Fibroblast of mammary gland (primary cell): ENCODE measurements around the gene PRRG2.

Experiments used
- DNase-seq: peaks from one replicate; pipeline ENCODE4 v3.0.0-alpha.2; 2010; ENCODE audit warnings: low read depth
- H3K4me3 ChIP-seq: 2 replicates; pipeline ENCODE4 v1.5.1; 2011; ENCODE audit warnings: low read depth, mild to moderate bottlenecking, low read length, moderate library complexity; ENCODE audit not compliant: control insufficient read depth
- TF ChIP-seq, protein P1 (sequence below): conservative IDR thresholded peaks from 2 replicates; pipeline ENCODE4 v1.5.1; 2011; ENCODE audit warnings: low read depth, low read length, inconsistent platforms; ENCODE audit not compliant: control insufficient read depth, insufficient read depth

Gene PRRG2

DNA sequence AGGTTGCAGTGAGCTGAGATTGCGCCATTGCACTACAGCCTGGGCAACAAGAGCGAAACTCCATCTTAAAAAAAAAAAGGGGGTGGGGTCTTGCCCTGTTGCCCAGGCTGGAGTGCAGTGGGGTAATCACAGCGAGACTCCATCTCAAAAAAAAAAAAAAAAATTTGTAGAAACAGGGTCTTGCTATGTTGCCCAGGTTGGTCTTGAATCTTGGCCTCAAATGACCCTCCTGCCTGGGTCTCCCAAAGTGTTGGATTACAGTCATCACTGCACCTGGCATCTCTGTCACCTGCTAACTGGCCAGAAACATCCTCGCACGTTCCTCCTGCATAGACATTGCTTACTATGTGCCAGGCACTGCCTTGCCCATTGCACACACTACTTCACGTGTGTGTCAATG is 39.2 kb upstream of the PRRG2 start:
- no peak for DNase-seq
- H3K4me3 ChIP-seq = no peak overlapping the region
- TF ChIP-seq, protein P1, sequence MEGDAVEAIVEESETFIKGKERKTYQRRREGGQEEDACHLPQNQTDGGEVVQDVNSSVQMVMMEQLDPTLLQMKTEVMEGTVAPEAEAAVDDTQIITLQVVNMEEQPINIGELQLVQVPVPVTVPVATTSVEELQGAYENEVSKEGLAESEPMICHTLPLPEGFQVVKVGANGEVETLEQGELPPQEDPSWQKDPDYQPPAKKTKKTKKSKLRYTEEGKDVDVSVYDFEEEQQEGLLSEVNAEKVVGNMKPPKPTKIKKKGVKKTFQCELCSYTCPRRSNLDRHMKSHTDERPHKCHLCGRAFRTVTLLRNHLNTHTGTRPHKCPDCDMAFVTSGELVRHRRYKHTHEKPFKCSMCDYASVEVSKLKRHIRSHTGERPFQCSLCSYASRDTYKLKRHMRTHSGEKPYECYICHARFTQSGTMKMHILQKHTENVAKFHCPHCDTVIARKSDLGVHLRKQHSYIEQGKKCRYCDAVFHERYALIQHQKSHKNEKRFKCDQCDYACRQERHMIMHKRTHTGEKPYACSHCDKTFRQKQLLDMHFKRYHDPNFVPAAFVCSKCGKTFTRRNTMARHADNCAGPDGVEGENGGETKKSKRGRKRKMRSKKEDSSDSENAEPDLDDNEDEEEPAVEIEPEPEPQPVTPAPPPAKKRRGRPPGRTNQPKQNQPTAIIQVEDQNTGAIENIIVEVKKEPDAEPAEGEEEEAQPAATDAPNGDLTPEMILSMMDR = no peak

DNA sequence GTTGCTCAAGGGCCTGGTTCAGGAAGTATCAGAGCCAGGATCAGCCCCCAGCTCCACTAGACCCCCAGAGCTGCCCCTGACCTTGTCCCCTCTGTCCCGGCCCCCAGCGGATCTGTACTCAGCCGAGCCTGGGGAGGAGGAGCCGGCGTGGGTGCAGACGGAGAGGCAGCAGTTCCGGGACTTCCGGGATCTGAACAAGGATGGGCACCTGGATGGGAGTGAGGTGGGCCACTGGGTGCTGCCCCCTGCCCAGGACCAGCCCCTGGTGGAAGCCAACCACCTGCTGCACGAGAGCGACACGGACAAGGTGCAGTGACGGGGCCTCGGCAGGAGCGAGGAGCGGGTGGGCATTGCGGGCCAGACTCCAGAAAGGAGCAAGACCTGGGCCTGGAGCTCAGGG is 38.7 kb upstream of the PRRG2 start:
- TF ChIP-seq, protein P1 = no peak
- no peak overlapping the region for H3K4me3 ChIP-seq
- DNase-seq = no peak

DNA sequence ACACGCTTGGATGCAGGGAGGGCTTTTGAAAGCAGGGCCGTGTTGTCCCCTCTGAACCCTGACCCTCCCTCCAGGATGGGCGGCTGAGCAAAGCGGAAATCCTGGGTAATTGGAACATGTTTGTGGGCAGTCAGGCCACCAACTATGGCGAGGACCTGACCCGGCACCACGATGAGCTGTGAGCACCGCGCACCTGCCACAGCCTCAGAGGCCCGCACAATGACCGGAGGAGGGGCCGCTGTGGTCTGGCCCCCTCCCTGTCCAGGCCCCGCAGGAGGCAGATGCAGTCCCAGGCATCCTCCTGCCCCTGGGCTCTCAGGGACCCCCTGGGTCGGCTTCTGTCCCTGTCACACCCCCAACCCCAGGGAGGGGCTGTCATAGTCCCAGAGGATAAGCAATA is 38.1 kb upstream of the PRRG2 start:
- no peak overlapping the region for H3K4me3 ChIP-seq
- DNase-seq = no peak
- TF ChIP-seq, protein P1 = no peak

DNA sequence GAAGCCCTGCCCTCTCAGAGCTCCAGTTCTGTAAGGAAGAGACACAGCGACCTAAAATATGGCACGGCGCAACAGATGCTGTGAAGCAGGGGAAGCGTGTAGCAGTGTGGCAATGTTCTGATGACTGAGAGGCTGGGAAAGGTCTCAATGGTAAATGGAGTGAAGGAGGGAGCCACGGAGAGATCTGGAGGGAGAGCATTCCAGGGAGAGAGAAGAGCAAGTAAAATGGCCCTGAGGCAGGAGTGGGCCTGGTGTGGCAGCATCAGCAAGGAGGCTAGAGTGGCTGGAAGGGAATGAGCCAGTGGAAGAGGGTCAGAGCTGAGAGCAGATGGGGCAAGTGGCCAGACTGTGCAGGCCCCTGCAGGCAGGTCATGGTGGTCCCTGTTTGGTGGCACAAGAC is 37.0 kb upstream of the PRRG2 start:
- DNase-seq = no peak
- TF ChIP-seq, protein P1 = no peak
- H3K4me3 ChIP-seq = no peak overlapping the region

DNA sequence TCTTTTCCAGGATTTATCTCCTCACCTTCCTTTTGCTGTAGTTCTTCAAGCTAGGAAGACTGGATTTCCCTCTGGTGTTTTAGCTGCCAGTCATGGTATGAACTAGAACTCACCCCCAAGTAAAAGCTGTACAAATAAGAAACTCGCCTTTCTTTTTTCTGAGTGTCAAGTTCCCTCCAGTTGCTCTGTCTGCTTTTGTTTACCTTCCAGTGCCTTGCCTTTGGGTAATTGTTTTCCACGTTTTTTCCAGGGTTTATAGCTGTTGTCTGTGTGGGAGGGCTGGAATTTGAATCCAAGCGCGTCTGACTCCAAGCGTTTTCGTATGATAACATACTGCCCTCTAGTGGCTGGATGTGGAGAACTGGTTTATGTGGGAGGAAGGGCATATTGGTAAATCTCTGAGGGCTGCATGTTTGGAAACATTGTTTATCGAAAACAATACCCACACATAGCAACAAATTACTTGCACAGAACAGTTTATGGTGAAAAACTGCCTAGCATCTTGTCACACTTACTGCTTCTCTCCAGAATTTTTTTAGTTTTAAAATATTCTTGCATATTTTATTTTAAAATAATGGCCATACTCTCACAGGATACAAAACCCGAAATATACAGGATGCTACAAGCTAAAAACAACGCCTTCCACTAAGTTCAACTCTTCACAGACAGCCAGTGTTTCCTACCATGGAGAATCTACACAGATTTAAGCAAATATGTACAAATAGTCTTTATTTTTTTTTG is 34.1 kb upstream of the PRRG2 start:
- no peak overlapping the region for H3K4me3 ChIP-seq
- DNase-seq = peak; percentile 93
- TF ChIP-seq, protein P1 = peak; percentile 83

DNA sequence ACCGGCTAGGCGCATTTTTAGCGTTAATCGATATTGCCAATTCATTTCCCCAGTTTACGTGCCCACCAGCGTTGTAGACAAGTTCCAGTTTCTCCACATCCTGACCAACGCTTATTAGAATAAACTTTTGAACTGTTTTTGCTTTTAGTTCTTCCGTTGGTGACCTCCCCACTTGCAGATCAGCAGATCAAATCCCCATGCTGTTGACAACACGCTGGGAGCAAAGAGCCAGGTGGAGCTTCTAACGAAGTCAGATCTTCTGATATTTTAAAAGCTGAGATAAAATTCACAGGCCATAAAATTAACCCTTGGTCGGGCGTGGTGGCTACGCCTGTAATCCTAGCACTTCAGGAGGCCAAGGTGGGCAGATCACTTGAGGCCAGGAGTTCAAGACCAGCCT is 32.1 kb upstream of the PRRG2 start:
- TF ChIP-seq, protein P1 = no peak
- DNase-seq = no peak
- H3K4me3 ChIP-seq = no peak overlapping the region
